PC-3 (cell line): ENCODE data around the gene CLECL1. TPM values are rescaled to one million over a fixed set of nuclear protein-coding genes. Genes with fewer than 3 reads are reported as not detected.

ENCODE experiments used
- ATAC-seq: fragments of 200-7000 bp; cut with Tn5 transposase; 2 replicates; pipeline ENCODE4 v1.9.1; 2020; ENCODE audit warnings: mild to moderate bottlenecking, moderate library complexity
- BruUV-seq: library from RNA; stranded (reverse); fragments of 400-500 nt; replicated peaks from 2 replicates; lab custom pipeline; 2021; lab: Mats Ljungman, UMichigan
- CTCF ChIA-PET: fragments of 300-600 bp; sonication (Branson Sonifier 250); formaldehyde crosslinking; loops from one replicate; lab custom pipeline; 2022; ENCODE audit warnings: antibody characterized with exemption; lab: Charles Lee
- POLR2A ChIA-PET: fragments of 300-600 bp; sonication (Branson Sonifier 250); formaldehyde crosslinking; loops from one replicate; lab custom pipeline; 2022; ENCODE audit warnings: antibody characterized with exemption; ENCODE audit not compliant: unreplicated experiment; lab: Charles Lee
- DNase-seq: peaks from one replicate; pipeline ENCODE4 v3.0.0-alpha.2; 2015
- H2AFZ ChIP-seq: fragments of 300-600 bp; sonication (generic); 2 replicates; pipeline ENCODE4 v1.6.0; 2016; ENCODE audit warnings: antibody characterized with exemption, low read length
- H3F3A ChIP-seq: fragments of 300-600 bp; sonication (generic); one replicate; pipeline ENCODE4 v1.6.0; 2017; ENCODE audit warnings: antibody characterized with exemption, low read length, control low read depth, mild to moderate bottlenecking; ENCODE audit not compliant: unreplicated experiment
- H3K27ac ChIP-seq: fragments of 300-600 bp; sonication (generic); 2 replicates; pipeline ENCODE4 v1.5.1; 2016; ENCODE audit warnings: mild to moderate bottlenecking, low read length
- H3K27me3 ChIP-seq: fragments of 300-600 bp; sonication (generic); 2 replicates; pipeline ENCODE4 v1.6.1; 2016; ENCODE audit warnings: low read length, mixed read lengths
- H3K36me3 ChIP-seq: fragments of 300-600 bp; sonication (generic); 2 replicates; pipeline ENCODE4 v1.6.1; 2016; ENCODE audit warnings: low read depth, mixed run types, low read length, mixed read lengths
- H3K4me1 ChIP-seq: fragments of 300-600 bp; sonication (generic); 2 replicates; pipeline ENCODE4 v1.5.1; 2016; ENCODE audit warnings: low read length; ENCODE audit not compliant: insufficient read depth
- H3K4me2 ChIP-seq: fragments of 300-600 bp; sonication (generic); 2 replicates; pipeline ENCODE4 v1.6.0; 2016; ENCODE audit warnings: low read length
- H3K4me3 ChIP-seq: fragments of 300-600 bp; sonication (generic); 2 replicates; pipeline ENCODE4 v1.5.1; 2016; ENCODE audit warnings: mild to moderate bottlenecking, low read length, mixed read lengths
- H3K79me2 ChIP-seq: fragments of 300-600 bp; sonication (generic); 2 replicates; pipeline ENCODE4 v1.6.1; 2017; ENCODE audit warnings: low read length, mixed read lengths
- H3K9ac ChIP-seq: fragments of 300-600 bp; sonication (generic); 2 replicates; pipeline ENCODE4 v1.6.0; 2016; ENCODE audit warnings: mild to moderate bottlenecking, low read length
- H3K9me2 ChIP-seq: fragments of 300-600 bp; sonication (generic); replicated peaks from 2 replicates; pipeline ENCODE4 v1.6.1; 2016; ENCODE audit warnings: mixed run types, low read length, mixed read lengths
- H3K9me3 ChIP-seq: fragments of 300-600 bp; sonication (generic); 2 replicates; pipeline ENCODE4 v1.6.1; 2016; ENCODE audit warnings: low read length, mixed read lengths
- H4K20me1 ChIP-seq: fragments of 300-600 bp; sonication (generic); 2 replicates; pipeline ENCODE4 v1.6.1; 2016; ENCODE audit warnings: low read length, mixed read lengths
- CTCF ChIP-seq: fragments of 300-600 bp; sonication (generic); conservative IDR thresholded peaks from 2 replicates; pipeline ENCODE4 v1.5.1; 2017; ENCODE audit warnings: antibody characterized with exemption, low read depth, mild to moderate bottlenecking, low read length
- EZH2 ChIP-seq: fragments of 300-600 bp; sonication (generic); IDR thresholded peaks from one replicate; pipeline ENCODE4 v1.6.1; 2017; ENCODE audit warnings: antibody characterized with exemption, mild to moderate bottlenecking, low read length; ENCODE audit not compliant: unreplicated experiment
- EZH2phosphoT487 ChIP-seq: fragments of 300-600 bp; sonication (generic); IDR thresholded peaks from 2 replicates; pipeline ENCODE4 v1.6.1; 2018; ENCODE audit warnings: mild to moderate bottlenecking, antibody characterized with exemption, low read length, borderline replicate concordance
- intact Hi-C: fragments of 100-400 bp; cut with micrococcal nuclease; formaldehyde crosslinking; loops from 2 replicates; pipeline ENCODE4 v1.9.0; 2023
- total RNA-seq: library from RNA; depleted of rRNA; stranded (reverse); fragments of >200 nt; gene quantifications from 2 replicates; pipeline ENCODE4 v1.2.3, GENCODE V29; 2014

Gene CLECL1
- total RNA-seq, 1 experiment from 2014 or later, result not detected

DNA sequence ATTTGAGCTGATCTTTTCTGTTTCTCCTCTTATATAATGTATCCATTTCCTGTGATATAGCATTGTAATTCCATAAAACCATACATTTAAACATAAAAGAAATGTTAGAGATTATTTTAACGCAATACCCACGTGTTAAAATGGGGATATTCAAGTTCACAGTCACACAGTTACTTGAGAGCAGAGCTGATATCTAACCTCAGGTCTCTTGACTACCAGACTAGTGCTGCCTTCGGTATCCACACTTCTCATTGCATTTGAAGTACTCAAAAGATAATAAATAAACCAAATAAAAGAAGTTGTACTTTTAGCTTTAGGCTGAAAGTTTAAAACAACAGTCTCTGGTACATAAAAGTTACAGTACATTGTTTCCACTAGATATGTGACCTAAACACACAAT is 2.9 kb downstream of the CLECL1 start:
- Histone ChIP-seq H3K9ac (no peak overlapping the region), H3K36me3 (no peaks in the 10 kb centered on the region), H3K9me3 (no peaks in the 10 kb centered on the region), H3K4me3 (no peak overlapping the region), H3K27me3 (no peaks in the 10 kb centered on the region), H4K20me1 (no peaks in the 10 kb centered on the region), H3F3A (no peaks in the 10 kb centered on the region), H3K4me2 (no peak overlapping the region), H3K79me2 (no peaks in the 10 kb centered on the region), H3K9me2 (no peaks in the 10 kb centered on the region), H3K4me1 (no peaks in the 10 kb centered on the region), H2AFZ (no peak overlapping the region), H3K27ac (no peak overlapping the region)
- BruUV-seq, result no TSS peak
- intact Hi-C loops, result no loop called here
- POLR2A ChIA-PET, result no interaction called here
- DNase-seq, result no peak
- ATAC-seq, result no peak
- TF ChIP-seq CTCF (no peak), EZH2 (no peak), EZH2phosphoT487 (no peak)
- CTCF ChIA-PET, result interaction anchor here (0.7 kb wide), 1 partner anchor 9 kb away, joined by 4 read pairs; no protein-coding TSS in a partner anchor

- Histone ChIP-seq H3K27ac (no peak overlapping the region), H3F3A (no peaks in the 10 kb centered on the region), H3K79me2 (no peaks in the 10 kb centered on the region), H3K4me2 (no peak overlapping the region), H3K4me1 (no peaks in the 10 kb centered on the region), H3K36me3 (no peaks in the 10 kb centered on the region), H2AFZ (no peak overlapping the region), H4K20me1 (no peaks in the 10 kb centered on the region), H3K9me3 (no peaks in the 10 kb centered on the region), H3K4me3 (no peak overlapping the region), H3K9me2 (no peaks in the 10 kb centered on the region), H3K27me3 (no peaks in the 10 kb centered on the region), H3K9ac (no peak overlapping the region)
- ATAC-seq, result no peak
- intact Hi-C loops, result no loop called here
- no peak for DNase-seq
- ChIA-PET CTCF (no interaction called here), POLR2A (no interaction called here)
- TF ChIP-seq CTCF, result no peak
- no peak for TF ChIP-seq EZH2phosphoT487
- TF ChIP-seq EZH2, result no peak
- BruUV-seq, result no TSS peak
Observed at GRCh38 chr12:9729082-9729481, 3.8 kb downstream of the CLECL1 start.

DNA sequence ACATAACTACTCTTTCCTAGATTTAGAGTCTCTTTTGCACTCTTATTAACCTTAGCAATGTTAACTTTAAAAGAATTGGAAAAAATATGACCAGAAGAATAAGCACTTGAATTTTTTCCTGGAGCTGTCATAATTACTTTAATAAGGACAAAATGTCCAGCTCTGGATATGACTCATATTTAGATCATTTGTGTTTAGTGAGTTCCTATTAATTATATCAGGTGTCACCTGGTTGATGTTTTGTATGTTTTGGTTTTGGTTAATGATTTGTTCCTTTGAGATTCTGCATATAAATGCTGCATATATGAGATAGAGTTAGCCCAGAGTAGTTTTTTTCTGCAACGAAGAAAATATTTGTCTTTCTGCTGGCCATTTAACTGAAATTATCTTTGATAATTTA is 5.1 kb downstream of the CLECL1 start:
- intact Hi-C loops, result no loop called here
- Histone ChIP-seq H3F3A (no peaks in the 10 kb centered on the region), H3K9me3 (no peaks in the 10 kb centered on the region), H4K20me1 (no peaks in the 10 kb centered on the region), H3K27me3 (no peaks in the 10 kb centered on the region), H3K4me1 (peaks cover under 1% of the 10 kb centered on the region; the same call in 1 of the 2 replicates), H3K9me2 (no peaks in the 10 kb centered on the region), H3K79me2 (no peaks in the 10 kb centered on the region), H3K4me2 (no peak overlapping the region), H3K27ac (no peak overlapping the region), H3K9ac (no peak overlapping the region), H2AFZ (no peak overlapping the region), H3K4me3 (no peak overlapping the region), H3K36me3 (no peaks in the 10 kb centered on the region)
- CTCF ChIA-PET, result no interaction called here
- POLR2A ChIA-PET, result no interaction called here
- no peak for DNase-seq
- TF ChIP-seq EZH2, result no peak
- TF ChIP-seq CTCF, result no peak
- no peak for TF ChIP-seq EZH2phosphoT487
- BruUV-seq, result no TSS peak
- ATAC-seq, result no peak
